ENCODE results near the gene SPRED2.

The SPRED2 gene

DNA sequence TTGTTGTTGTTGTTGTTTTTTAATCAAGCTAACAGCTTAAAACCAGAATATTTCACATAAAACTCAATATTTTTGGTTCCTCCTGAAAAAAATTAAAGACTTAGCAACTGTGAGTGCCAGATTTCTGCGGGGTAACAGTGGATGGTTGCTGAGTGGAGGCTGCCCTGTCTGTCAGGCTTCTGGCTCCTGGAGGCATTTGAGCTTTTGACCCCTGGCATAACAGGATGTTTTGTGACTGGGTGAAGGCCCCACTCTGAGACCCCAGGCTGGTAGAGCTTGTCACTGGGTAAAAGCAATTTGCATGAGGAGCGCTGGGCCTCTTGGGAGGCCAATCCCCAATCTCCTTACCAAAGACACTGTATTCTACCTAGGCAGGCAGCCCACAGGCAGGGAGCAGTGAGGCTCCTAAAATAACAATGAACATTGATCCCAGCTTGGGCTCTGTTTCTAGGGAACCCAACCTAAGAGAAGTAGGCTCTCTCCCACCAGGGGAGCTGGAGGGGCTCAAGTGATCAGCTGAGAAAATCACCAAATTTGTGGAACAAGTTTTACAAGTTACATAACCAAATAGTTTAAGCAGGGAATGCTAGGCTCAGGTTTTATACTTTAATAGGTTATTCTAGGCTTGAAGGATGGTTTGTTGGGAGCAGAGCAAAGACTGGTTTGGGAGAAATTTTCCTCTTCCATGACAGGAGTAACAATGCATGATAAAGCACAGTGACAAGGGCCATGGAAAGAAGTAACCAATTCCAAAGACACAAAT, 5.9 kb upstream of the SPRED2 start:
- DNase-seq = no peak

- no peak for DNase-seq
These were observed 5.2 kb upstream of the SPRED2 start for GRCh38 chr2:65437392-65438135.

- DNase-seq = peak in 1 of 2 experiments; percentile 2
These were observed 4.4 kb upstream of the SPRED2 start for GRCh38 chr2:65436824-65437221.

DNA sequence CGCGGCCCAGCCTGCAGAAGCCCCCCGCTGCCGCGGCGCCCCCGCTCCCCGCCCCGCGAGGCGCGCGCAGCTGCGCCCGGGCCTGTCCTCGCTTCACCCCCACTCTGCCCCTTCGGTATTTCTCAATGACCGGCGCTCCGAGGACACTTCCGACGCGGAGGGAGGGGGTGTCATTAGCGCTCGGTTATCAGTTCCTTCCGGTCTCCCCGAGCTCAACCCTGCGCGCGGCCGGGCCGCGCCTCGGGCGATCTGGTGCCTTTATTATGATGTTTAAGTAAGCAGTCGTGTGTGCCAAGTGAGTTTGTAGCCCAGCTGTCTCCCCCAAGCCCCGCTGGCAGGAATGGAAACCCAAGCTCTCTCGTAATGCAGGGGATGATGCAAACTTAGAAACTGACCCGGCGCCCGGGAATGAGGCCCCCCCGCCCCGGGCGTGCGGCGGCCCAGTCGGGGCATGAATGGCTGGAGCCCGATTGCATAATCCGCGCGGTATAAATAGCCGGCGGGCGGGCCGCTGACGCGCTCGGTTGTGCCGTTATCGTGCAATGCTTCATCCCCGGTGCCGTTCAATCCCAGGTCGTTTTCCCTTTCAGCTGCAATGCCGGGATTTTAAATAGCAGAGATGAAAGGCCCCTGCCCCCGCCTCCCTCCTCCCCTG, 3.9 kb upstream of the SPRED2 start:
- peak; percentile 2 to 8 for DNase-seq

DNA sequence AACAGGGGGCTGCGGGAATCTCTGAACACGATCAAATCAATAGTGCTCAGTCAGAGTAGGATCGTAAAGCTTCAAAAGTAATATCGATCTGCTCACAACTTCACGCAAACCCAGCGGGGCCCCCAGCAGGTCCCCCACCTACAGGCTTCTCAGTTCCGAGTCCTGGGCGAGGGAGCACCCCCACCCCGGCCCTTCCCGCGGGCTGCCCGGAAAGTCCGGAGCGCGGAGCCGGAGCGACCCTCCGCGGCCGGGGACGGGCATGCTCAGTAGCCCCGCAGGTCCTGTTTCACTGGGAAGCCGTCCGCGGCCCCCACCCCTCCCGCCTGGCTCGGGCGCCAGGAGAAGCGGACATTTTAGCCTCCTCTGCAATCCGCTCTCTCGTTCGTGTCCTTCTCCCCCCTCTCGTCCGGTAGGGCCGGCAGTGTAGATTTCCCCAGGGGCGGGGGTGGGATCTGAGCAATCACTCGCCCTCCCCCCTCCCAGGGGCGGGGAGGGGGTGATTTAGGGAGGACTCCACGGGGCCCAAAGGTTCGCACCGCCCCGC, 3.3 kb upstream of the SPRED2 start:
- DNase-seq = peak; percentile 3 to 11

DNA sequence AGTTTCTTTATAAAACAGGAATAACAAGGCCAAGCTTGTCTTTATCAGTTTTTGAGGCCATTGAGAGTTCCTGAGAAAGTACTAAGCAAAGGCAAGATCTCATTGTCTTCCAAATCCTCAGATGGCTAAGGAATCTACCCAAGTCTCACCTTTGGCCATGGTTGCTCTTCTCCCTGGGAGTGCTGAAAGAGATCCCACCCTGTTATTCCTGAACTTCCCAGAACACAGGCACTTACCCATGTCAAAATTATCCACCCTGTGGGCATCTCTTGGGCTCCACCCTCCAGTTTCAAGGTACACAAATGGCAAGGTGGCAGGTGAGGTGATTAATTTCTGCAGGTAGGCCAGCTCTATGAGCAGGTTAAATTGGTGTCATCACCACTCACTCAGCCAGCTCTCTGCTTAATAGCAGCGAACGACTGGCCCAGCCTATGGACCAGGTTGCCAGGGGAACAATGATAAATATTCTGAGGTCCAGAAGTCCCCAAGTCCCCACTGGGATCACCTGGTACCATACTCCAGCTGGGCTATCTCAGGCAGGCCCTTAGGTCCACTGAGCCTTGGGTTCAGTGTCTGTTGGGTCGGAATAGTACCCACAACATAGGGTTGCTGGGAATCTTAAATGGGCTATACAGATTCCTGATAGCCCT, 2.3 kb upstream of the SPRED2 start:
- DNase-seq = no peak

GRCh38 chr2:65431421-65432226, 775 bp downstream of the SPRED2 start:
- DNase-seq = peak; percentile 15 to 18

DNA sequence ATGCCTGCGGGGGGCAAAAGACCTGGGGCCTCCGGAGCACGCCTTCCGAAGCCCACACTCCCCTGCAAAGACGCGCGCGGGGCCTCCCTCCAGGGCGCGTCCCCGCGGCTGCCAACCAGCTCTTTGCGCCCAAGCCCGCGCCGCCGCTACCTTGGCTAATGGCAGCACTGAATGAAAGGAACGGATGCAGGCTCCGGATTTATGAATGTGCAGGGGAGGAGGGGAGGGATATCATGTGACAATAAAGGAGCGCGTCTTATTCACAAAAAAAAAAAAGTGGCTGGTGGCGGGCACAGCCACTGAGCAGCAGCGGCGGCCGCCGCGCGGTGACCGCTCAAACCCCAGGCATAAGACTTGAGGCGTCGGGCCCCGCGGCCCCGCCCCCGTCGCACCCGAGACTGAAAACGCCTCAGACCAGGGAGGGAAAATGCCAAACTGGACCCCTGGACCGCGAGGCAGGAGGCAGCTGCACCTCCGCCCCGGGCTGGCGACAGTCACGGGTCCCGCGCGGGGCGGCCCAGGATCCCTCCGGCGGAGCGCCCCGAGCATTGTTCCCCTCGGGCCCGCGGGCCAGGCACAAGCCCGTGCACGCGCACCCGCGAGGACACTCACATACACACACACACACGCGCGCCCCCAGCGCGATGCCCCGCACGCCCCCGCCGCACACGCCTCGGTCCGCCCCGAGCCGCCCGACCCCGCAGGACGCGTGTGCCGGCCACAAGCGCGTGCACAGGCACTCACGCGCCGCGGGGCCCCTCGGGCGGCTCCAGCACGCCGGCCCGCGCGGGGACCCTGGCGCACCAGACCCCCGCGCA, 1.6 kb downstream of the SPRED2 start:
- peak; percentile 40 to 50 for DNase-seq

DNA sequence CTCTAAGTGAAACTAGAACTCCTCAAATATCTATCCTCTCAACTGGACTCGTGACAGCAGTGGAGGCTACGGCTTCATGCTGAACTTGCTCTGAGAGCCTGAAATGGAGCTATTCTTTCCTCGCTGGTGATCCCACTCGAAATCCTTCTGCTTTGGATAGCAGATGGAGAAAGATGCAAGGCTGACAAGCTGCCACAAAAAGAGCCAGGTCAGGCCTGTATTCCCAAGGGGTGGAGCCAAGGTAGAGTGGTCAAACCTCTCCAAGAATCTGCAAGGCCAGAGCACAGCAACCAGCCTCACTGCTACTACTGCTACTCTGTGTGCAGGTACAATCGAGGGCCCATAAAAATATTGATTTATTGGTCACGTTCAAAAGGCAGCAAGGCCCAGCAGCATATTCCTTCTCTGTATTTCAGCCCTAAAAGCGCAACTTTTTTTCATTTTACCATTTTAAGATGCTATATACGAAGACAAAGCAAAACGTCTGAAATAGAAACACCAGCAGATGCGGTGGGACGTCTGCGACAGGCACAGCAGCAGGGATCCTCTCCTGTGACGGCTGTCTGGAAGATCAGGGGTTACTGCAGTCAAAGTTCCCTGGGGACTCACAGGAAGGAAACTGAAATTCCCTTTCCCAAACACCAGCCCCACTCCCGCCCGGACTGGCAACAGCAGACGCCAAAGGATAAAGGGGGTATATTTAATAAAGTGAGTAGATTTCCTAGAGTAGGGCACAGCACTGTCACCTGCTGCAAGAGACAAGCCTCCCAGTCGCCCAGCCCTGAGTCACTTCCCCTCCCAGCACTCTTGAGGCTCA, 2.4 kb downstream of the SPRED2 start:
- DNase-seq = no peak

DNA sequence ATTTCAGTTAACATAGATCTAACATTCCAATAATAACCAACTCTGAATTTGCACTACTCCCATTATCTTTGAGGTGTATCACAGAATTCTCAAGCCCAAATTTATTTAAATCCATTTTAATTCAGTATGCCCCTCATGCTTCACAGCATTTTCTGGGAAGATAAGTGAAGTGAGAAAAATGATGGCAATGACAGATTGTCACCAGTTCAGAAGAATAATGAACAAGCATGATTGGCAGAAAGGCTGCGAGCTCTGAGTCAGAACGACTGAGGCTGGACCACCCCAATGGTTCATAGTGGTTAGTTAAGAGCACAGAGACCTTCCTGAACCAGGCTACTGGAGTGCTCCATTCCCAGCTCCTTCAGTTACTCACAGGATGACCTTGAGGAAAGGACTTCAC, 4.9 kb downstream of the SPRED2 start:
- no peak for DNase-seq

- DNase-seq = no peak
These were observed 7.1 kb downstream of the SPRED2 start for GRCh38 chr2:65425276-65425675.

GRCh38 chr2:65424391-65424790, 8.0 kb downstream of the SPRED2 start:
- no peak for DNase-seq

DNA sequence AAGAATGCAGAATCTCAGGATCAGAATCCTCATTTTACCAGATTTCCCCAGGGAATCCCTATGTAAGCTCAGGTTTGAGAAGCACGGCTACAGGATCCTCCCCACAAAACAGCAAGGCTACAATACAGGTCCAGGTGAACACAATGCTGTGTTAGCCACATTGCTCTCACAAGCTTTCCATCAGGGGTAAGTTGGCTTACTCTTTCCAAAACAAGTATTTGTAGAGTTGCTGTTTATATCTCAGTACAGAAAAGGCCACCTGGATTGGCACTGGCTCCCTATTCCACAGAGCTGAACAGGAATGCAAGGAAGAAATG, 11.0 kb downstream of the SPRED2 start:
- no peak for DNase-seq

- DNase-seq = no peak
These were observed 11.5 kb downstream of the SPRED2 start for GRCh38 chr2:65420712-65421431.

GRCh38 chr2:65417509-65418085, 14.8 kb downstream of the SPRED2 start:
- DNase-seq = no peak

DNA sequence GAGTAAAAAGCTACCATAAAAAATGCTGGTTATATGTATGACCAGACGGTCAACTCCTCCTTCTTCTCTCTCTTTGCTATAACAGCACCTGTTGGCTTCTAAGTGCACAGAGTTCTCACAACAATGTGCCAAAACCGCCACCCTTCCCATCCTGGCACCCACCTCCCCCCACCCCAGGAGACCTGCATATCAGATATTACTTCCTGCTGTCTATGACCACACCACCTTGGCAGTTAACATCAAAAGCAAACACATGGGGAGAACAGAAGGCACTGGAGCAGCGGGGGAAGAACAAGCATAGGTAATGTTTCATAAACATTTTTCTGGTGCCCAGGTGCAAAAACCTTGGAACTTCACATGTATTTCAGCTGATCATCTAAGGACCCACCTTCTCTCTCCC, 15.5 kb downstream of the SPRED2 start:
- no peak for DNase-seq

DNA sequence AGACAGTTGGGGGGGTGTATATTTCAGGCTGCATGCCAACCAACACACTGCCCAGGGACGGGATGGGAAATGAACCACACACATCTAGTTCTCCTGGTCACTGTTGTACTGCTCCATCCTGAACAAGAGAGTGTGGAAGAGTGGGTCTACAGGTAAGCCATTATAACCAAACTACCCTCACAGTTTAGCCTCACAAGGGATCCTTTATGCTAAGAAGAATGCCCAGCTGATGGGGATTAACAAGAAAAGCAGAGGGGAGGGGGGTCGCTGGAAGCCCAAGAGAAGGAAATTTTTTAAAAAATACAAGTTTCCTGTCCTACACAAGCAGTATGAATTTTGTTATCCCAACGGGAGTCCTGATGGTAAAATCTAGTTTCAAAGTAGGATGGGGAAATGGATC, 16.1 kb downstream of the SPRED2 start:
- DNase-seq = no peak

- DNase-seq = no peak
These were observed 17.3 kb downstream of the SPRED2 start for GRCh38 chr2:65415091-65415490.

- DNase-seq = no peak
These were observed 18.8 kb downstream of the SPRED2 start for GRCh38 chr2:65413610-65414009.

Measured in activated CD4-positive, alpha-beta T cell treated with anti-CD3 and anti-CD28 coated beads, Interleukin-2, amount 50 U/mL, for 4 hours (primary cell).